BE2C (cell line): ENCODE data around the gene TULP4.

ENCODE experiments used
- DNase-seq: peaks from one replicate; pipeline ENCODE4 v3.0.0-alpha.2; 2020
- H3K27me3 ChIP-seq: fragments of 250-450 bp; sonication (Bioruptor Pico); 2 replicates; pipeline ENCODE4 v1.5.1; 2020; ENCODE audit warnings: mild to moderate bottlenecking
- H3K36me3 ChIP-seq: fragments of 250-450 bp; sonication (Bioruptor Pico); 2 replicates; pipeline ENCODE4 v1.5.1; 2020; ENCODE audit warnings: mild to moderate bottlenecking
- H3K4me1 ChIP-seq: fragments of 250-450 bp; sonication (Bioruptor Pico); 2 replicates; pipeline ENCODE4 v1.5.1; 2020
- H3K4me3 ChIP-seq: 2 replicates; pipeline ENCODE4 v1.5.1; 2011; ENCODE audit warnings: low read depth, low read length
- H3K9me3 ChIP-seq: fragments of 250-450 bp; sonication (Bioruptor Pico); 2 replicates; pipeline ENCODE4 v1.5.1; 2020
- CTCF ChIP-seq: IDR thresholded peaks from 2 replicates; pipeline ENCODE4 v1.5.1; 2012; ENCODE audit warnings: mild to moderate bottlenecking, low read depth, low read length

The TULP4 gene

GRCh38 chr6:158438226-158438625, 126.0 kb downstream of the TULP4 start:
- peaks cover 4% of the 10 kb centered on the region; the same call in 1 of the 2 replicates for H3K36me3 ChIP-seq
- DNase-seq: no peak
- no peak for TF ChIP-seq CTCF

DNA sequence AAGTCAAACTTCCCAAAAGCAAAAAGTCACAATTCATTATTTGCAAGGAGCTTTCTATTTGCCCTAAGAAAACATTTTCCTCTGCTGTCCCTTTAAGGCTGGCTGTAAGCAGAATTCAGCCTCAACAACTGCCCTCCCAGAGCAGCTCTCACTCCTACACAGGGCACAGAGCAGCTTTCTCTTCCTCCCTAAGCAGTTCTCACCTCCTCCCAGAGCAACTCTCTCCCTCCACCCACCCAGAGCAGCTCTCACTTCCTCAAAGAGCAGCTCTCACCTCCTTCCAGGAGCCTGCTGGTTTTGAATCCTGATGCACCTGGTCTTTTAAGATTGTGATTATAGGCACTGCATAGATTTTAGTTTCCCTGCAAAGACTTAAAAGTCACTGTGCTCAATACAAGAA, 127.0 kb downstream of the TULP4 start:
- no peak for TF ChIP-seq CTCF
- no peak for DNase-seq
- peaks cover 4% of the 10 kb centered on the region; the same call in 1 of the 2 replicates for H3K36me3 ChIP-seq
- peaks cover 5% of the 10 kb centered on the region; the same call in 1 of the 2 replicates for H3K4me1 ChIP-seq
- H3K4me3 ChIP-seq: no peak overlapping the region
- no peaks in the 10 kb centered on the region for H3K27me3 ChIP-seq
- no peaks in the 10 kb centered on the region for H3K9me3 ChIP-seq

More at GRCh38 chr6:158438226-158438625, 126.0 kb downstream of the TULP4 start:
- H3K9me3 ChIP-seq: no peaks in the 10 kb centered on the region
- no peaks in the 10 kb centered on the region for H3K27me3 ChIP-seq
- peaks cover 5% of the 10 kb centered on the region; the same call in 1 of the 2 replicates for H3K4me1 ChIP-seq
- H3K4me3 ChIP-seq: no peak overlapping the region

DNA sequence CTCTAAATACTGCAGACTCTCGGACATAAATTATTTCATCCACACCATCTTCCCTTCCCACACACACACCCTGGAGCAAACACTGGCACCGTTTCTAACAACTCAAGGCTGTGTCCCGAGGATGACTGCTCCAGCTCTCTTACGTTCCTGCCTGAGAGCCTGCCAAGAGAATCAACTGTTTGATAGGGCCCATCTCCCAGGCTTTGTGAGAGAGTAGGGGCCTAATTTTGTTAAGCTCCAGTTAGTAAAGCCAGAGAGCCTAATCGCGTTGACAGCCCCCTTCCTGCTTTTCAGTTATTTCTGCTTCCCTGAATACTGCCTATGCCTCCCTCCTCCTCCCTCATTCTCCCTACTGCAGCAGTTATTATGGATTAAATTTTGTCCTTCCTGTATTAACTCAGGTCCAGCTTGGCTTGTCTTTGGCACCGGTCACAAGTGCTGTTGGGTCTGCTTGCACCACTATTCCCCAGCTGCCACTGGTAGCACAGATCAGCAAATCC, 129.5 kb downstream of the TULP4 start:
- Histone ChIP-seq H3K4me3 (no peak overlapping the region), H3K27me3 (no peaks in the 10 kb centered on the region), H3K4me1 (peaks cover 5% of the 10 kb centered on the region; the same call in 1 of the 2 replicates), H3K9me3 (no peaks in the 10 kb centered on the region), H3K36me3 (peaks cover 6% of the 10 kb centered on the region; the same call in 1 of the 2 replicates)
- DNase-seq: peak; percentile 35
- no peak for TF ChIP-seq CTCF

GRCh38 chr6:158442306-158442705, 130.0 kb downstream of the TULP4 start:
- DNase-seq: no peak
- no peak for TF ChIP-seq CTCF
- H3K4me3 ChIP-seq: no peak overlapping the region
- H3K27me3 ChIP-seq: no peaks in the 10 kb centered on the region
- H3K9me3 ChIP-seq: no peaks in the 10 kb centered on the region
- peaks cover 6% of the 10 kb centered on the region; the same call in 1 of the 2 replicates for H3K36me3 ChIP-seq
- peaks cover 5% of the 10 kb centered on the region; the same call in 1 of the 2 replicates for H3K4me1 ChIP-seq

GRCh38 chr6:158445426-158446085, 133.3 kb downstream of the TULP4 start:
- Histone ChIP-seq H3K27me3 (no peaks in the 10 kb centered on the region), H3K9me3 (no peaks in the 10 kb centered on the region), H3K4me3 (no peak overlapping the region), H3K4me1 (peaks cover 5% of the 10 kb centered on the region; the same call in 1 of the 2 replicates), H3K36me3 (peaks cover 3% of the 10 kb centered on the region)
- no peak for DNase-seq
- no peak for TF ChIP-seq CTCF

GRCh38 chr6:158448856-158449255, 136.6 kb downstream of the TULP4 start:
- H3K4me1 ChIP-seq: no peaks in the 10 kb centered on the region
- H3K4me3 ChIP-seq: no peak overlapping the region
- no peak for DNase-seq
- no peaks in the 10 kb centered on the region for H3K27me3 ChIP-seq
- H3K36me3 ChIP-seq: peaks cover 14% of the 10 kb centered on the region
- H3K9me3 ChIP-seq: no peaks in the 10 kb centered on the region
- no peak for TF ChIP-seq CTCF
